ENCODE results near the gene ENOX1. TPM values are rescaled to one million over a fixed set of nuclear protein-coding genes. Genes with fewer than 3 reads are reported as not detected.

The ENOX1 gene
- total RNA-seq, 1 experiment from 2014 or later, result 1.8 TPM

GRCh38 chr13:43567608-43568007, 219.2 kb downstream of the ENOX1 start:
- H3K36me3 Mint-ChIP-seq (ENCODE audit: insufficient read depth, unreplicated experiment), result no peaks in the 10 kb centered on the region
- H3K27ac Mint-ChIP-seq (ENCODE audit: low read depth, unreplicated experiment), result no peak overlapping the region
- H3K27me3 Mint-ChIP-seq (ENCODE audit: insufficient read depth, unreplicated experiment), result no peaks in the 10 kb centered on the region
- intact Hi-C loops (cut with micrococcal nuclease), result no loop called here
- H3K4me3 Mint-ChIP-seq (ENCODE audit: unreplicated experiment), result no peak overlapping the region
- POLR2A ChIA-PET, result no interaction called here
- DNase-seq (ENCODE audit: unreplicated experiment), result peak; percentile 38
- no peaks in the 10 kb centered on the region for H3K9me3 Mint-ChIP-seq (ENCODE audit: unreplicated experiment)
- H3K4me1 Mint-ChIP-seq (ENCODE audit: insufficient read depth, unreplicated experiment), result peaks cover 7% of the 10 kb centered on the region
- no peak for TF ChIP-seq CTCF (IDR thresholded peaks at IDR 0.05; ENCODE audit: unreplicated experiment)
- BruUV-seq (replicated peaks), result no TSS peak
- CTCF ChIA-PET, result no interaction called here

- Mint-ChIP-seq H3K36me3 (ENCODE audit: insufficient read depth, unreplicated experiment) (no peaks in the 10 kb centered on the region), H3K27ac (ENCODE audit: low read depth, unreplicated experiment) (no peak overlapping the region), H3K4me3 (ENCODE audit: unreplicated experiment) (no peak overlapping the region), H3K9me3 (ENCODE audit: unreplicated experiment) (no peaks in the 10 kb centered on the region), H3K4me1 (ENCODE audit: insufficient read depth, unreplicated experiment) (no peaks in the 10 kb centered on the region), H3K27me3 (ENCODE audit: insufficient read depth, unreplicated experiment) (no peaks in the 10 kb centered on the region)
- no peak for TF ChIP-seq CTCF (IDR thresholded peaks at IDR 0.05; ENCODE audit: unreplicated experiment)
- POLR2A ChIA-PET, result no interaction called here
- BruUV-seq (replicated peaks), result no TSS peak
- no peak for DNase-seq (ENCODE audit: unreplicated experiment)
- intact Hi-C loops (cut with micrococcal nuclease), result no loop called here
- CTCF ChIA-PET, result interaction anchor here (0.6 kb wide), 2 partner anchors 28 to 397 kb away, joined by 3 read pairs; no protein-coding TSS in a partner anchor
Observed at GRCh38 chr13:43564952-43565351, 221.8 kb downstream of the ENOX1 start.

DNA sequence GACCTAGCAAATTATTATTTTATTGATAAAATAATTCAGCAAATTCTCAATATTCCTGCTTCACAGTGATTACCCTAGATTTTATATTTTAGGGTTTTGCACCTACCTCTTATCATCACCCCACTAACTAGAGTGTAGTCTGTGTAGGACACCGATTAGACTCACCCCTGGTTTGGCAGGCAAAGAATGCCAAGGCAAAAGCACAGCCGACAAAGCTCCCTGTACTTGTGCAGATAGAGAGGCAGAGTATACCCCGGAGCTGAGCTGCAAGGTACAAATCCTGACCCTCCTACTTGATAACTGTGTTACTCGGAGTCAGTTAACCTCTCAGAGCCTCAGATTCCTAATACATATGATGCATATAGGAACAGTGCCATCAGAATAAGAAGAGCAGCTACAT, 225.7 kb downstream of the ENOX1 start:
- BruUV-seq (replicated peaks), result no TSS peak
- Mint-ChIP-seq H3K4me3 (ENCODE audit: unreplicated experiment) (no peak overlapping the region), H3K36me3 (ENCODE audit: insufficient read depth, unreplicated experiment) (no peaks in the 10 kb centered on the region), H3K27me3 (ENCODE audit: insufficient read depth, unreplicated experiment) (no peaks in the 10 kb centered on the region), H3K27ac (ENCODE audit: low read depth, unreplicated experiment) (no peak overlapping the region), H3K4me1 (ENCODE audit: insufficient read depth, unreplicated experiment) (no peaks in the 10 kb centered on the region), H3K9me3 (ENCODE audit: unreplicated experiment) (no peaks in the 10 kb centered on the region)
- no peak for DNase-seq (ENCODE audit: unreplicated experiment)
- TF ChIP-seq CTCF (IDR thresholded peaks at IDR 0.05; ENCODE audit: unreplicated experiment), result no peak
- intact Hi-C loops (cut with micrococcal nuclease), result no loop called here
- ChIA-PET CTCF (no interaction called here), POLR2A (interaction anchor here (0.8 kb wide), 1 partner anchor 9 kb away, joined by 3 read pairs; no protein-coding TSS in a partner anchor)

DNA sequence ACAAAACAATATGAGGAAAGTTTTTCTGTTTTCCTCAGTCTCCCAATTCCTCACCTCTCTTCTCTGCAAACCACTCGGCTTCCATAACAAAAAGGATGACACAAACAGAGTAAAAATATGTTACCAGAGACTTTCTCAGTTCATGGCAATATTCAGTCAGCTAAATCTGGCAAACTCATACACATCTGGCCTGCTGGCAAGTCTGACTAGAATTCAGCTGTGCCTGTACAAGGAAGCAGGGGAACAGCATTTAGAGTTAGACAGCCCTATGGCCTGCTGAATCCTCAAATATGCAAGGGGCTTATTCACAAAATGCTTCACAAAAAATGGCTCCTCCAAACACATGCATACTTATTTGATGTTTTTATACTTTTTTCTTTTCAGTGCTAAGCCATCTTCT, 227.8 kb downstream of the ENOX1 start:
- POLR2A ChIA-PET, result no interaction called here
- no peaks in the 10 kb centered on the region for H3K9me3 Mint-ChIP-seq (ENCODE audit: unreplicated experiment)
- H3K27me3 Mint-ChIP-seq (ENCODE audit: insufficient read depth, unreplicated experiment), result no peaks in the 10 kb centered on the region
- no peaks in the 10 kb centered on the region for H3K36me3 Mint-ChIP-seq (ENCODE audit: insufficient read depth, unreplicated experiment)
- DNase-seq (ENCODE audit: unreplicated experiment), result no peak
- H3K4me3 Mint-ChIP-seq (ENCODE audit: unreplicated experiment), result no peak overlapping the region
- no peak overlapping the region for H3K27ac Mint-ChIP-seq (ENCODE audit: low read depth, unreplicated experiment)
- intact Hi-C loops (cut with micrococcal nuclease), result no loop called here
- no peaks in the 10 kb centered on the region for H3K4me1 Mint-ChIP-seq (ENCODE audit: insufficient read depth, unreplicated experiment)
- BruUV-seq (replicated peaks), result no TSS peak
- no peak for TF ChIP-seq CTCF (IDR thresholded peaks at IDR 0.05; ENCODE audit: unreplicated experiment)
- CTCF ChIA-PET, result no interaction called here

All from MCF 10A (cell line).